ENCODE results near the gene DGKB.

- TF ChIP-seq CTCF (IDR thresholded peaks at IDR 0.05) (no peak), USF2 (CRISPR knock-in tag; IDR thresholded peaks at IDR 0.05) (no peak), SMAD4 (CRISPR knock-in tag; IDR thresholded peaks at IDR 0.05) (no peak), GTF2I (CRISPR knock-in tag; conservative IDR thresholded peaks at IDR 0.05) (no peak), ZNF512 (CRISPR knock-in tag; IDR thresholded peaks at IDR 0.05; ENCODE audit: borderline replicate concordance) (no peak), ZNF263 (CRISPR knock-in tag; IDR thresholded peaks at IDR 0.05; ENCODE audit: low read depth) (no peak), PREB (CRISPR knock-in tag; IDR thresholded peaks at IDR 0.05; ENCODE audit: borderline replicate concordance) (no peak), USF1 (CRISPR knock-in tag; IDR thresholded peaks at IDR 0.05) (no peak)
Observed at GRCh38 chr7:14598978-14599377, 303.6 kb downstream of the DGKB start.
